AG09309 (cell line): ENCODE results near the gene PTPRG.

Source experiments
- DNase-seq: peaks from one replicate; pipeline ENCODE4 v3.0.0-alpha.2; 2010; ENCODE audit warnings: low read depth
- H3K4me3 ChIP-seq: 2 replicates; pipeline ENCODE4 v1.5.1; 2011; ENCODE audit warnings: mild to moderate bottlenecking, low read depth, low read length, moderate library complexity; ENCODE audit not compliant: control insufficient read depth
- TF ChIP-seq, protein P1 (sequence below): IDR thresholded peaks from 2 replicates; pipeline ENCODE4 v1.5.1; 2011; ENCODE audit warnings: mild to moderate bottlenecking, low read depth, low read length, inconsistent platforms; ENCODE audit not compliant: insufficient read depth, control insufficient read depth; ENCODE audit errors: missing control alignments

Gene PTPRG

DNA sequence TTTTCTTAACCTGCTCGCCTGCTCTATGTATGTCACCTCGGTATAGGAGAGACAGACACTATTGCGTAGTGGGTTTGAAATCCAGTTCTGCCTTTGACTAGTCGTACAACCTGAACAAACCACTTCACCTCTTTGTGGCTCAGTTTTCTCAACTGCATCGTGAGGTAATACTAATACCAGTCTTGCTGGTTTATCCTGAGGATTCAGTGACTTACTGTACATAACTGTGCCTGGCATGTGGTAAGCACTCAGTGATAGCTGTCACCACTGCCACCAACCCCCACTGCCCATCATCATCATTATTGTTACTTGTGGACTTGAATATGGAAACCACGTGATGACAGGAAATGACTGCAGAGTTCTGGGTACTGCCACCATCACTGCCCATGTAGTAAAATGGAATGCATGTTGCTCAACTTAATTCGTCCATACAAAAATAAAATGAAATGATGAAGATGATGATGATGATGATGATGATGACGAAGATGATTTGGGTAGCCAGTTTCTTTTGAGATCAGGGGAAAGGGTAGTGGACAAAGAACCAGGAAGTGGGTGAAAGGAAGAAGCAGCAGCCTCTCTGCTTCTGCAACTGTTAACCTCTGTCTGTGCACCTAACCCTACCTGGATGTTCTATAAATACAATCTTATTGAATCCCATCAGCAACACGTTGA, 583.9 kb downstream of the PTPRG start:
- no peak overlapping the region for H3K4me3 ChIP-seq
- TF ChIP-seq, protein P1, sequence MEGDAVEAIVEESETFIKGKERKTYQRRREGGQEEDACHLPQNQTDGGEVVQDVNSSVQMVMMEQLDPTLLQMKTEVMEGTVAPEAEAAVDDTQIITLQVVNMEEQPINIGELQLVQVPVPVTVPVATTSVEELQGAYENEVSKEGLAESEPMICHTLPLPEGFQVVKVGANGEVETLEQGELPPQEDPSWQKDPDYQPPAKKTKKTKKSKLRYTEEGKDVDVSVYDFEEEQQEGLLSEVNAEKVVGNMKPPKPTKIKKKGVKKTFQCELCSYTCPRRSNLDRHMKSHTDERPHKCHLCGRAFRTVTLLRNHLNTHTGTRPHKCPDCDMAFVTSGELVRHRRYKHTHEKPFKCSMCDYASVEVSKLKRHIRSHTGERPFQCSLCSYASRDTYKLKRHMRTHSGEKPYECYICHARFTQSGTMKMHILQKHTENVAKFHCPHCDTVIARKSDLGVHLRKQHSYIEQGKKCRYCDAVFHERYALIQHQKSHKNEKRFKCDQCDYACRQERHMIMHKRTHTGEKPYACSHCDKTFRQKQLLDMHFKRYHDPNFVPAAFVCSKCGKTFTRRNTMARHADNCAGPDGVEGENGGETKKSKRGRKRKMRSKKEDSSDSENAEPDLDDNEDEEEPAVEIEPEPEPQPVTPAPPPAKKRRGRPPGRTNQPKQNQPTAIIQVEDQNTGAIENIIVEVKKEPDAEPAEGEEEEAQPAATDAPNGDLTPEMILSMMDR: no peak
- no peak for DNase-seq

DNA sequence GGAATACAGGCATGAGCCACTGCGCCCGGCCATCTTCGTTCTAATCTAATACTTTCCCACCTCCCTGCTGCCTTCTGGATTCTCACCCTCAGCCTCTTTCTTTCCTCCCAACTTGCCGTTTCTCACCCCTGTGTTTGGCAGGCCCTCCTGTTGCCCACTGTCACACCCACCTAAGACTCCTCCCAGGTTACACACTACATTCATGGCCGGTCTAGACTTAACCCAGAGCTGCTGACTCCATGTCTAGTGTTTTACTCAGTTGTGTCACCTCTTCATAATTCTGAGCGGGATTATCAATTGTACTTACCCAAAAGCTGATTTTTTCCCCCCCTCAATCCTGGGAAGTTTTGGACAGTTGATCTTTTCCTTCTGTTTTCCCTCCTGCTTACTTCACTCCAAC, 588.2 kb downstream of the PTPRG start:
- TF ChIP-seq, protein P1: no peak
- no peak for DNase-seq
- H3K4me3 ChIP-seq: no peak overlapping the region

DNA sequence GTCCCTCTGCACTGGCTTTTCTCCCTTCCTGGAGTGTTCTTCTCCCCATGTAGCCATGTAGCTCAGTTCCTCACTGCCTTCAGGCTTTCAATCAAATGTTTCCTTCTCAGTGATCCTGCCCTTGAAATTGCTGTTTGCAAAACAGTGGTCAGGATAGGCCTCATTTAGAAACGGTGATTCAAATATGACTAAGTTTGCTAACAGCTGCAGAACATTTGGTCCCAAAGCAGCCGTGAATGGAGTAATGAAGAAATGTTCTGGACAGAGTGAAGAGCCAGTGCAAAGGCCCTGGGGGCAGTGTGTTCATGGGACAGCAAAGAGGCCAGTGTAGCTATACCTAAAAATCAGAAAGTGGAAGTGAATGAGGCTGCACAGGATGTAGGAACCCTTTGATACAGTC, 588.6 kb downstream of the PTPRG start:
- TF ChIP-seq, protein P1: no peak
- no peak for DNase-seq
- H3K4me3 ChIP-seq: no peak overlapping the region

DNA sequence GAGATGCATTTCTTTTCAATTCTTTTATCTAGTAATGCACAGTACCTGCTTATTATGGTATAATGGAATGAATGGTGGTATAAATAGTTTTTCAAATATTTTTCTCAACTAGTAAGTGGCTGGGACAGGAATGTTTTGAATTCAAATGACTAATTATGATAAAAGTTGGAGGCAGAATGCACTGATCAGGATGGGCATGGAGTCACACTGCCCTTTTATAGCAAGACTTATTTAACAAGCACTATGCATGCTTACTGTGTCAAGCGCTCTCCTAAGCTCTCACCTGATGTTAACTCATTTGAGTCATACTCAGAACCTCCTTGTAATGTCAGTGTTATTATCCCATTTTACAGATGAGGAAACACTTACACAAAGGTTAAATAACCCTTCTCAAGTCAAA, 590.2 kb downstream of the PTPRG start:
- H3K4me3 ChIP-seq: no peak overlapping the region
- no peak for DNase-seq
- TF ChIP-seq, protein P1: no peak

DNA sequence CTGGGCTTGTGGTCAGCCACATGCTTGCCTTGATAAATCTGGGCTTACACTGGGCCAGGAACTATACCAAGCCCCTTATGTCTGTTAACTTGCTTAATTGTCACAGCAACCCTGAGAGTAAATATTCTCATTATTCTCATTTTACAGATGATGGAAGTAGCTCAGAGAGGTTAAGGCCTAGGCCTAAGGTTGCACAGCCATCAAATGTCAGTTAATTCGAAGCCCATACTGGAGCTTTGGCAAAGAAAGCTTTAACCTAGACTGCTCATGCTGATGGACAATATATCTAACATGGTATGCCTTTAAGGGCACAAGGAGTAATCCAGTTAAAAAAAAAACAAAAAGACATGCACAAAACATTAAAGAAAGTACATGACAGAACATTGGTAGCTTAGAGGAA, 591.9 kb downstream of the PTPRG start:
- TF ChIP-seq, protein P1: no peak
- H3K4me3 ChIP-seq: no peak overlapping the region
- no peak for DNase-seq

DNA sequence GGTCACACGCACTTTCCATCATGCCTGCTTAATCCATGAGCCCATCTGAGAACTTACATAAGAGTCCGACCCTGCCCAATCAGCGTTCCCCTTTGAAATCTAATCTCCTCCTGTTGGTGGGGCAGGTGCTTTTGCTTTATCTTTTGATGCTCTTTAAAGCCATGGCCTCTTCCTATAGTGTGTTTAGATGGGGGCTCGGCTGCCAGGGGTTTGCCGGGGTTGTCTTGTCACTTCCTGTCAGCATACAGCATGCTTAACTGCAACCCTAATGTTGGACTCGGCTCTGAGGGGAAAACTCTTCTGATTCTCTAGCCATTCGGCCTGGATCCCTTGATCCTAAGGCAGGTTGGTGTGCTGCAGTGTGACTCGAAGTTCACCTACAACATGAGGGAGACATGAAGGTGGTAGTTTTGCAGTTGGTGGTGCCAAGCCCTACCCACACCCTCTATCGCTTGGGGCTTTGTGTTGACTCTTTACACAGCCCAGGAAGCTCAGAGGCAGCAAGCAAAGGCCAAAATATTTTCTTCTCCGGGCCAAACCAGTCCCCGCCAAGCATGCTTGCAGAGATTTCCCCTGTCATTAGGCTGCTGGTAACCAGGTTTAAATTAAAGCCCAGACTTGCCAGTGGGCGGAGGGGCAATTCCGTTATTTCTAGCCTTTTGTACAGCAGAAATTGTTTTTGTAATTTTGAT, 593.2 kb downstream of the PTPRG start:
- DNase-seq: no peak
- H3K4me3 ChIP-seq: no peak overlapping the region
- TF ChIP-seq, protein P1: no peak
